ENCODE data around the gene SYNPO.

The SYNPO gene

DNA sequence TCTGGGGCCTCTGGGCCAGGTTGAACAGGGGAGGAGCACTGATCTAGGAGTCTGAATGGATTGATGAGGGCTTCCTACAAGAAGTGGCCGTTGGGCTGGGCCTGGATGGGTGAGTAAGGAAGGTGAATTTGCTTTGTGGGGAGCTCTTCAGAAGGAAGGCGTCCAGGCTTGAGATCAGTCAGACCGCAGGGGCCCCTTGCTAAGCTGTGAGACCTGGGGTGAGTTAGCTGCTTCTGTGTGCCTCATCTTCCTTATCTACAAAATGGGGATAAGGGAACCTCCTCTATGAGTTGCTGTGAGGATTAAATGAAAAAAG is 1.1 kb upstream of the SYNPO start:
- DNase-seq (no peak), ATAC-seq (no peak)
- H3K4me1 Mint-ChIP-seq: no peaks in the 10 kb centered on the region
- H3K36me3 Mint-ChIP-seq (ENCODE audit: low read depth): no peaks in the 10 kb centered on the region
- no peak overlapping the region for H3K27ac Mint-ChIP-seq
- no peak overlapping the region for H3K4me3 Mint-ChIP-seq
- H3K27me3 Mint-ChIP-seq: peaks cover 6% of the 10 kb centered on the region
- H3K9me3 Mint-ChIP-seq: no peaks in the 10 kb centered on the region

DNA sequence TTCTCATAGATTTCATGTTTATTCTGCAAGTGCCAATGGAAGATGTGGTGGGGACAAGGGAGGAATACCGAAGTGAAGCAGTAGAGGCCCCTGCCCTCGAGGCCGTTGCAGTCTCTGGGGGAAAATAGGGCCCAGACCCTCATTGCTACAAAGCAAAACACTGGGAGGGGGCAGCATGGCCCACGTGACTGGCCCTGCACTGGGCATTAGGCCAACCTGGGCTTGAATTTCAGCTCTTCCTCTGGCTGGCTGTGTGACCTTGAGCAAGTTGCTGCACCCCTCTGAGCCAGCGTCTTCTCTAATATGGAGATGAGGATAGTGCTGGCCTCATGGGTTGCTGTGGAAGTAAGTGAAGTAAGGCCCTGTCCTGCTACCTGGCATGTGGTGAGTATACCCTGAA is 709 bp upstream of the SYNPO start:
- H3K4me3 Mint-ChIP-seq: no peak overlapping the region
- peaks cover 6% of the 10 kb centered on the region for H3K27me3 Mint-ChIP-seq
- no peak overlapping the region for H3K27ac Mint-ChIP-seq
- no peaks in the 10 kb centered on the region for H3K36me3 Mint-ChIP-seq (ENCODE audit: low read depth)
- DNase-seq (no peak), ATAC-seq (no peak)
- H3K9me3 Mint-ChIP-seq: no peaks in the 10 kb centered on the region
- no peaks in the 10 kb centered on the region for H3K4me1 Mint-ChIP-seq

DNA sequence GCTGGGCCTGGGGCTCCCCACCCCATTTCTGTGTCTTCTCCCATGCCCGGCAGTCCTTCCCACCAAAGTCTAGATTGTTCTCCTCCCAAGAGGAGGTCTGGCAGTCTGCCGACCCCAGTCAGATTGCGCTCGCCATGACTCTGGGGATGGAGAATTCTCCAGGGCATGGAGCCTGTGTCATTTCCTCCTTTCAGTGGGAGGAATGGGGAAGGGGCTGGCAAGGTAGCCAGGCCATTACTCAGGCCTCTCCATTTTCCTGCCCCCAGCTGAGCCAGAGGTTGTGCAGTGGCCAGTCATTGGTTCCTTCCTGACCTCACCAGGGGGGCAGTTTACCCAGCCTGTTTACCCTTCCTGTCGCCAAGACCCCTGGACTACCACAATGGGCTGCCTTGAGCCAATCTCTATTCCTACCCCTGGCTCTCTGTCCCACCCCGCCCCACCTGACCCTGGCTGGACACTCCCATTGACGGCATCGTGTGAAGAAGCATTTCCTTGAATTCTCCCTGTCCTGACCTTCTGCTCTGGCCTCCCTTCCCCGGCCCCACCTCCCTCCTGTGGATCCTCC is 628 bp downstream of the SYNPO start:
- H3K27me3 Mint-ChIP-seq: peaks cover 6% of the 10 kb centered on the region
- no peak overlapping the region for H3K4me3 Mint-ChIP-seq
- H3K27ac Mint-ChIP-seq: no peak overlapping the region

DNA sequence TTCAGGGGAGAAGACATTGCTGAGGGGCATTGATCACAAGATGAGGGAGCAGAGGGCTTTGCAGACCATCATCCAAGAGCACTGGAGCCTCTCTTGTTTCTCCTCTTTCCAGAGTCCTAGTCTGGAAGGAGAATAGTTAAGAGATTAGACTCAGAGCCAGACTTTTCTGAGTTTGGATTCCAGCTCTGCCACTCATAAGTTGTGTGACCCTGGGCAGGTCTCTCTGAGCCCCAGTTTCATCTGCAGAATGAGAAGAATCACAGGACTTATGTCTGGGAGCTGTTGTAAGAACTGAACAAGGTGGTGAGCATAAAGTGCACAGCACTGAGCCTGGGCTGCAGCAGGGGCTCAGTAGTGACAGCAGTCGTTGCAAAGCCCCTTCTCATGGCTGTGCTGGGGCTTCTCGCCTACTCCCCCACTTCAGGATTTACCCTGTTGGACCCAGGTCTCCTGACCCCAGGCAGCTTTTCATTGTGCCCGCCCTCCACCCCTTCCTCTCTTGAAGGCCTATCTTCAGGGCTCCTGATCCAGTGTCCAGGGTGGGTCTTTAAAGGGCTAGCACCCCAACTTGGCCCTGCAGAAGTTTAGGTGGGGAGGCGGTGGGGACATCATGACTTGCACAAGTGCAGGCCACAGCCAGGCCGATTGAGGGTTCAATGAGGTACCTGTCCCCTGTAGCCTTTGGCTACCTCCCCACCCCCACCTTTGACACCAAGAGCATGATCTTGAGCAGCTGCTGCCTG is 1.5 kb downstream of the SYNPO start:
- Mint-ChIP-seq H3K27me3 (peaks cover 3% of the 10 kb centered on the region), H3K9me3 (no peaks in the 10 kb centered on the region), H3K36me3 (ENCODE audit: low read depth) (no peaks in the 10 kb centered on the region), H3K27ac (no peak overlapping the region), H3K4me3 (no peak overlapping the region), H3K4me1 (no peaks in the 10 kb centered on the region)
- ATAC-seq: no peak
- no peak for DNase-seq

More for the DNA sequence above, 628 bp downstream of the SYNPO start:
- no peak for DNase-seq
- no peaks in the 10 kb centered on the region for H3K9me3 Mint-ChIP-seq
- H3K4me1 Mint-ChIP-seq: no peaks in the 10 kb centered on the region
- H3K36me3 Mint-ChIP-seq (ENCODE audit: low read depth): no peaks in the 10 kb centered on the region
- no peak for ATAC-seq

DNA sequence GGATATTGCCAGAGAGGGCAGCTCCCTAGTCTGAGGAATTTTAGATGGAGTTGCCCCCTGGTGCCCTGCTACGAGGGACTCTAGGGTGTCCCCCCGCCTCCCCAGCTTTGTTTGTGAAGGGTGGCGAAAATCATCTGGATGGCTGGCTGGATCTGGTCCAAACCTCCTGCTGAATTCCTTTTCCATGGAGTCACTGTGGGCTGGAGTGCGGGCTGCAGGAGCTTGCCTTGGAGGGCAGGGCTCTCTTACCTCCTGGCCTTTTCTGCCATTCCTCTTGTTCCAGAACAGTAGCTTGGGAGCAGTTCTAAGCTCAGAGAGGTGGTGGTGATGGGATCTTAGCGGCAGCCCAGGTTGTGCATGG is 2.1 kb downstream of the SYNPO start:
- Mint-ChIP-seq H3K36me3 (ENCODE audit: low read depth) (no peaks in the 10 kb centered on the region), H3K27me3 (peaks cover 3% of the 10 kb centered on the region), H3K4me3 (no peak overlapping the region), H3K4me1 (no peaks in the 10 kb centered on the region), H3K27ac (no peak overlapping the region), H3K9me3 (no peaks in the 10 kb centered on the region)
- no peak for ATAC-seq
- no peak for DNase-seq

DNA sequence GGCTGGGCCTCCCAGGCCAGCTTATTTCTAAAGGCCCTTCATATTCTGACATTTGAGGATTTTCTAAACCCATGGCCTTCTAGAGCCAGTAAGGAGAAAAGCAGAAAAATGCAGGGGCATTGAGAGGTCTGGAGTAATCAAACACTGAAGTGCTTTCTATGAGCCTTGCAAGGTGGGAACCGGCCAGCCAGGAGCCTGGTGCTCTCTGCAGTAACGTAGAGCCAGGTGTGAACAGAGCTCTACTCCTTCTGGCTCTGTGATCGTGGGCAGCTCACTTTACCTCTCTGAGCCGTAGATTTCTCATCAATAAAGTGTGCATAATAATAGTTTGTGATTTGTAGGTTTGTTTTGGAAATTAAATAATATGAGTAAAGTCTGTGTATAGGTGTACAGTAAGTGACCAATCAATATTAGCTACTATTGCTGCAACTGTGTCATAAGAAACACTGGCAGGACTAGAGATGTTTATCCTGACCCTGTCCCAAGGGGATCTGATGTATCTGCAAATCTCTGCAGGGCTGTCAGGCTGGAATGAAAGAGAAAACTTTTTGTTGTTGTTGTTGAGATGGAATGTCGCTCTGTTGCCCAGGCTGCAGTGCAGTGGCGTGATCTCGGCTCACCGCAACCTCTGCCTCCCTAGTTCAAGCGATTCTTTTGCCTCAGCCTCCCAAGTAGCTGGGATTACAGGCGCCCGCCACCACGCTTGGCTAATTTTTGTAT is 2.7 kb downstream of the SYNPO start:
- DNase-seq (no peak), ATAC-seq (no peak)
- no peaks in the 10 kb centered on the region for H3K36me3 Mint-ChIP-seq (ENCODE audit: low read depth)
- no peak overlapping the region for H3K4me3 Mint-ChIP-seq
- no peak overlapping the region for H3K27ac Mint-ChIP-seq
- H3K4me1 Mint-ChIP-seq: no peaks in the 10 kb centered on the region
- H3K9me3 Mint-ChIP-seq: no peaks in the 10 kb centered on the region
- H3K27me3 Mint-ChIP-seq: peaks cover under 1% of the 10 kb centered on the region

DNA sequence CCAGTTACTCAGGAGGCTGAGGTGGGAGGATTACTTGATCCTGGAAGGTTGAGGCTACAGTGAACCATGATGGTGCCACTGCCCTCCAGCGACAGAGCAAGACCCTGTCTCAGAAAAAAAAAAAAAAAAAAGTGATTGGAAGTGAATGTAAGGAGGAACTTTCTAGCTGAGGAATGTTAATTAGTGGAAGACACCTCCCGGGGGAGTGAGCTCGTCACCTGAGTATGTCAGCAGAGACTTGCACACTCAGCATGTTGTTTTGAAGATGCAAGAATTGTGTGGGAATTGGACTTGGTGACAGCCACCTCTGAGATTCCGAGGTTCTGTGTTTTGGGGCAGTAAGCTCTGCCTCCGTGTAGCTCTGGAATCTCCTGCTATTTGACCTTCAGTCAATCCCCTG is 3.6 kb downstream of the SYNPO start:
- no peak for ATAC-seq
- no peaks in the 10 kb centered on the region for H3K36me3 Mint-ChIP-seq (ENCODE audit: low read depth)

DNA sequence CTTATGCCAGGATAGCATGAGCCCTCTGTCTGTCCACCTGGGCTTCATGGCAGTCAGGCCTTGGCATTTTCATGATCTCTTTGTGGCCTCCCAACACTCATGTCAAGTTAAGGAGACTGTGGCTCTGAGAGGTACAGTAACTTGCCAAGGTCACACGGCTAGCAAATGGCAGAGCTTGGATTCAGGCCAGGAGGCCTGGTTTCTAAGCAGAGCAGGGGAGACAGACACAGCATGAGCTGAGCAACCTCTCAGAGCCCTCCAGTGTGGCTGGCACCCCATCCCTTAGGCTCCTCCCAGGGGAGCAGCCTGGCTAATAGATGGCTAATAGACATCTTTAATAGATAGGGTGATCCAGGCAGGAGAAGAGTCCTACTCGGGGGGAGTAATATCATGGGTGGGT is 4.1 kb downstream of the SYNPO start:
- H3K27ac Mint-ChIP-seq: no peak overlapping the region
- no peak overlapping the region for H3K4me3 Mint-ChIP-seq
- no peaks in the 10 kb centered on the region for H3K9me3 Mint-ChIP-seq
- H3K4me1 Mint-ChIP-seq: no peaks in the 10 kb centered on the region
- H3K27me3 Mint-ChIP-seq: no peaks in the 10 kb centered on the region
- DNase-seq: no peak
- ATAC-seq: no peak
- H3K36me3 Mint-ChIP-seq (ENCODE audit: low read depth): no peaks in the 10 kb centered on the region

More for the DNA sequence above, 3.6 kb downstream of the SYNPO start:
- H3K4me3 Mint-ChIP-seq: no peak overlapping the region
- no peak overlapping the region for H3K27ac Mint-ChIP-seq
- no peaks in the 10 kb centered on the region for H3K27me3 Mint-ChIP-seq
- H3K4me1 Mint-ChIP-seq: no peaks in the 10 kb centered on the region
- no peak for DNase-seq
- H3K9me3 Mint-ChIP-seq: no peaks in the 10 kb centered on the region

DNA sequence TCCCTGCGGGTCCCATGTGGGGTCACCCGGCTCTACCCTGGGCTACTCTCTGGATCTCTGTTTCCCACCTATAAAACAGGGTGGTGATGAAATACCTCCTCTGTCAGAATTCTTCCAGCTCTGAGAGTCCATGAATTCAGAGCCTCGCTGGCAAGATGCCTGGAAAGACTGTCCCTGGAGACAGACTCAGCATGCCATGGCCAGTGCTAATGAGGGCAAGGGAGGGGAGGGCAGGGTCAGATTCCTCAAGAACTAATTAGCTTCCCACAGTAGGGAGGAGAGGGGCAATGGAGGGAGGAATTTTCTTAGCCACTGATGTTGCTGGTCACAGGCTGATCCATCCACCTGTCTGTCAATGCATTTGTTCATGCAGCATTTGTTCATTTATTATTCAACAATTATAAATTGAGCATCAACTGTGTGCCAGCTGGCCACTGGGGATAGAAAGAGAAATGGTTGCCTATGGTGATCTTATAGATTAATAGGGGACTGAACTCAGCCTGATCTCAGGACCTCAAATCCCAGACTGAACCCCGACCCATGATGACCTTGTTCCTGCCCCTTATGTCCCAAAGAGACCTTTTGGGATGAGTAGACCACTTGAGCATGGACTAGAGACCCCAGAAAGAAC is 4.7 kb downstream of the SYNPO start:
- Mint-ChIP-seq H3K4me3 (no peak overlapping the region), H3K27ac (no peak overlapping the region), H3K9me3 (no peaks in the 10 kb centered on the region), H3K36me3 (ENCODE audit: low read depth) (no peaks in the 10 kb centered on the region), H3K27me3 (no peaks in the 10 kb centered on the region), H3K4me1 (no peaks in the 10 kb centered on the region)
- DNase-seq (no peak), ATAC-seq (no peak)

DNA sequence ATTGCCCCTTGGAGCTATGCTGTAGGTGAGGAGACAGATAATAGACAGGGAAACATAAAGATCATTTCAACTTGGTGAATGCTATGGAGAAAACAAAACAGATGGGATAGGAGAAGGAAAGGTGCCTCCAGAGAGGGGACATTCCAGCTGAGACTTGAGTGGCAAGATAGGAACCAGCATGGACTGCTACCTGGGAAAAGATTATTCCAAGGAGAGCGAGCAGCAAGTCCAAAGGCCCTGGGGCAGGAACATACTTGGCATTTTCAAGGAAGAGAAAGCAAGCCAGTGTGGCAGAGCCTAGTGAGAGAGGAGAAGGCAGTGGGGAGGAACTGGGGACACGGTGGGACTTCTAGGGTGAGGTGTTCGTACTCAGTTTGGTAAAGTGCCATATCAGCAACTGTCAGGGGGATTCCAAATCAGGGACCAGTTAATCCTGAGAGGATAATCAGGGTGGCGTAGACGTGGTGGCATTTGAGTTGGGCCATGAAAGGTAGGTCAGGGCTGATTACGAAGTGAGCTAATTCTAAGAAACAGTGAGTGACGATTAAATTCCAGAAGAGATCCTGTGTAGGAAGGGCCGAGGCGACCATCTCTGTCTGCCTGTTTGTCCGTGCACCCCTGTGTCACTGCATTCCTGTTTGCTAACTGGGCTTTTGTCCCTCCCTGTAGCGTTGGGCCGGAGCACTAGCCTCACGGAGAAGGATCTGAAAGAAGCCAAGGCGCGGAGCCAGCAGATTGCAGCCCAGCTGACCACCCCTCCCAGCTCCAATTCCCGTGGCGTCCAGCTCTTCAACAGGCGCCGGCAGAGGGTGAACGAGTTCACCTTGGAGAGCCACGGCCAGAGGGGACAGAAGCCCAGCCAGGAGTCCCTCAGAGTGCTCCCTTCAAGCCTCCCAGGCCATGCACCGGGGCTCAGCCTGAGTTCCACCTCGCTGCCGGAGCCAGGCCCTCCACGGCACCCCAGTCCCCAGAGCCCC is 7.1 kb downstream of the SYNPO start:
- H3K9me3 Mint-ChIP-seq: no peaks in the 10 kb centered on the region
- H3K36me3 Mint-ChIP-seq (ENCODE audit: low read depth): no peaks in the 10 kb centered on the region
- no peaks in the 10 kb centered on the region for H3K4me1 Mint-ChIP-seq
- H3K27me3 Mint-ChIP-seq: no peaks in the 10 kb centered on the region
- H3K27ac Mint-ChIP-seq: no peak overlapping the region
- no peak for DNase-seq
- ATAC-seq: no peak
- H3K4me3 Mint-ChIP-seq: no peak overlapping the region

DNA sequence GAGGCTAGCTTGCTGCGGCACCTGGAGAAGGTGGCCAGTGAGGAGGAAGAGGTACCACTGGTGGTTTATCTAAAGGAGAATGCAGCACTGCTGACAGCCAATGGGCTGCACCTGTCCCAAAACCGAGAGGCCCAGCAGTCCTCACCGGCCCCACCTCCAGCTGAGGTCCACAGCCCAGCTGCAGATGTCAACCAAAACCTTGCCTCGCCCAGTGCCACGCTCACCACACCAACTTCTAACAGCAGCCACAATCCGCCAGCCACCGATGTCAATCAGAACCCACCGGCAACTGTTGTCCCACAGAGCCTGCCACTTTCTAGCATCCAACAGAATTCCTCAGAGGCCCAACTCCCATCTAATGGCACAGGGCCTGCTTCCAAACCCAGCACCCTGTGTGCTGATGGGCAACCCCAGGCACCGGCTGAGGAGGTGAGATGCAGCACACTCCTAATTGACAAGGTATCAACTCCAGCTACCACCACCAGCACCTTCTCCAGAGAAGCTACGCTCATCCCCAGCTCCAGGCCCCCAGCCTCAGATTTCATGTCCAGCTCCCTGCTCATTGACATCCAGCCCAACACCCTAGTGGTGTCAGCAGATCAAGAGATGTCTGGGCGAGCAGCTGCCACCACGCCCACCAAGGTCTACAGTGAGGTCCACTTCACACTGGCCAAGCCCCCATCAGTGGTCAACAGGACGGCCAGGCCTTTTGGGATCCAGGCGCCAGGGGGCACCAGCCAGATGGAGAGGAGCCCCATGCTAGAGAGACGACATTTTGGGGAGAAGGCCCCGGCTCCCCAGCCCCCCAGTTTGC is 8.0 kb downstream of the SYNPO start:
- Mint-ChIP-seq H3K4me3 (no peak overlapping the region), H3K36me3 (ENCODE audit: low read depth) (no peaks in the 10 kb centered on the region), H3K27ac (no peak overlapping the region), H3K4me1 (no peaks in the 10 kb centered on the region), H3K9me3 (no peaks in the 10 kb centered on the region), H3K27me3 (no peaks in the 10 kb centered on the region)
- ATAC-seq: no peak
- no peak for DNase-seq

DNA sequence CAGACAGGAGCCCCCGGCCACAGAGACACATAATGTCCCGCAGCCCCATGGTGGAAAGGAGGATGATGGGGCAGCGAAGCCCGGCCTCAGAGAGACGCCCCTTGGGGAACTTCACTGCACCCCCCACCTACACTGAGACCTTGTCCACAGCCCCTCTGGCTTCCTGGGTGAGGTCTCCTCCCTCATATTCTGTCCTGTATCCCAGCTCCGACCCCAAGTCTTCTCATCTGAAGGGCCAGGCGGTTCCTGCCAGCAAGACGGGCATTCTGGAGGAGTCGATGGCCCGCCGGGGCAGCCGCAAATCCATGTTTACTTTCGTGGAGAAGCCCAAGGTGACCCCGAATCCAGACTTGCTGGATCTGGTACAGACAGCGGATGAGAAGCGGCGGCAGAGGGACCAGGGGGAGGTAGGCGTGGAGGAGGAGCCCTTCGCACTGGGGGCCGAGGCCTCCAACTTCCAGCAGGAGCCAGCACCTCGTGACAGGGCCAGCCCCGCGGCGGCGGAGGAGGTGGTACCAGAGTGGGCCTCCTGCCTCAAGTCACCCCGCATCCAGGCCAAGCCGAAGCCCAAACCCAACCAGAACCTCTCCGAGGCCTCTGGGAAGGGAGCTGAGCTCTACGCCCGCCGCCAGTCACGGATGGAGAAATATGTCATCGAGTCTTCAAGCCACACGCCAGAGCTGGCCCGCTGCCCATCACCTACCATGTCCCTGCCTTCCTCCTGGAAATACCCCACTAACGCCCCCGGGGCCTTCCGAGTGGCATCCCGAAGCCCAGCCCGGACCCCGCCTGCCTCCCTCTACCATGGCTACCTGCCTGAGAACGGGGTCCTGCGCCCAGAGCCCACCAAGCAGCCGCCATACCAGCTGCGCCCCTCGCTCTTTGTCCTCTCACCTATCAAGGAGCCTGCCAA is 8.9 kb downstream of the SYNPO start:
- no peak overlapping the region for H3K4me3 Mint-ChIP-seq
- H3K27ac Mint-ChIP-seq: no peak overlapping the region
- no peak for DNase-seq
- ATAC-seq: no peak
- H3K27me3 Mint-ChIP-seq: no peaks in the 10 kb centered on the region
- no peaks in the 10 kb centered on the region for H3K36me3 Mint-ChIP-seq (ENCODE audit: low read depth)
- H3K4me1 Mint-ChIP-seq: no peaks in the 10 kb centered on the region
- no peaks in the 10 kb centered on the region for H3K9me3 Mint-ChIP-seq

Data from activated naive CD8-positive, alpha-beta T cell treated with anti-CD3 and anti-CD28 coated beads, Interleukin-2, amount 50 U/mL, for 24 hours (primary cell).